Thyroid gland (tissue), 4 donors: ENCODE results near the gene CFI. TPM values are rescaled to one million over a fixed set of nuclear protein-coding genes. Genes with fewer than 3 reads are reported as not detected.
"Not testable (repeated sequence)": the region's sequence is repeated elsewhere in the genome, so short reads cannot be mapped to it uniquely, and the experiment has no call there.

ENCODE experiments used
- DNase-seq, 2 donors: peaks; one replicate each; pipeline ENCODE4 v3.0.0-alpha.2; 2019
- H3K27ac ChIP-seq, 3 donors: fragments of 200-600 bp; sonication (generic); 1 replicate in 2 of 3; 2 replicates in 1 of 3; pipeline ENCODE4 v1.5.1; 2016 to 2019; ENCODE audit warnings: mild to moderate bottlenecking in 1 of 3, moderate library complexity in 1 of 3
- H3K27me3 ChIP-seq: fragments of 200-600 bp; sonication (generic); one replicate; pipeline ENCODE4 v1.5.1; 2019
- H3K36me3 ChIP-seq, 2 donors: fragments of 200-600 bp; sonication (generic); one replicate each; pipeline ENCODE4 v1.5.1; 2016 to 2019
- H3K4me1 ChIP-seq, 2 donors: fragments of 200-600 bp; sonication (generic); one replicate each; pipeline ENCODE4 v1.5.1; 2017 to 2019
- H3K4me3 ChIP-seq, 3 donors: fragments of 200-600 bp; sonication (generic); replicated peaks in 1 of 3; 1 replicate in 2 of 3; 2 replicates in 1 of 3; pipeline ENCODE4 v1.5.1; 2016; ENCODE audit warnings: mild to moderate bottlenecking in 1 of 3
- H3K9me3 ChIP-seq: fragments of 200-600 bp; sonication (generic); one replicate; pipeline ENCODE4 v1.5.1; 2017
- CTCF ChIP-seq, 6 experiments: fragments of 200-600 bp in 3 of 6; fragments of 450-650 bp in 3 of 6; sonication (generic) in 3 of 6; IDR thresholded peaks; one replicate each; pipeline ENCODE4 v1.5.1; 2016 to 2019; ENCODE audit warnings: antibody characterized with exemption in 6 of 6, mild to moderate bottlenecking in 2 of 6, inconsistent platforms in 1 of 6, moderate library complexity in 1 of 6
- POLR2A ChIP-seq, 2 donors: fragments of 450-650 bp; IDR thresholded peaks; one replicate each; pipeline ENCODE4 v1.6.1; 2017; ENCODE audit warnings: antibody characterized with exemption in 2 of 2, mild to moderate bottlenecking in 2 of 2, moderate library complexity in 1 of 2
- WGBS, 2 donors: methylation state at CpG; one replicate each; pipeline ENCODE4 v1.1.5; 2017; 5-methylcytosine and 5-hydroxymethylcytosine counted together
- intact Hi-C: fragments of 100-400 bp; cut with DNase I; formaldehyde crosslinking; loops from one replicate; pipeline ENCODE4 v1.15.1; 2023
- total RNA-seq, 4 donors: library from RNA; depleted of rRNA; stranded (reverse); fragments of >200 nt; gene quantifications; one replicate each; pipeline ENCODE4 v1.2.3, GENCODE V29; 2016

The CFI gene
- total RNA-seq, 4 donors from 2014 or later = 21.2 to 58.5 (median 28.3) TPM

GRCh38 chr4:109786846-109787245 is 15.0 kb downstream of the CFI start:
- TF ChIP-seq CTCF (IDR thresholded peaks at IDR 0.05) = no peak
- no peak for TF ChIP-seq POLR2A (IDR thresholded peaks at IDR 0.05)
- no peak overlapping the region for H3K4me3 ChIP-seq
- no peak for DNase-seq
- no peaks in the 10 kb centered on the region for H3K27me3 ChIP-seq
- 74 to 80% methylated on average over 1 of the region's 1 CpG for WGBS, 2 donors
- no peaks in the 10 kb centered on the region for H3K36me3 ChIP-seq
- H3K9me3 ChIP-seq = no peaks in the 10 kb centered on the region
- intact Hi-C loops = no loop called here
- no peaks in the 10 kb centered on the region for H3K4me1 ChIP-seq
- no peak overlapping the region for H3K27ac ChIP-seq

- H3K36me3 ChIP-seq, intact Hi-C loops, H3K27me3 ChIP-seq, H3K4me3 ChIP-seq, H3K27ac ChIP-seq, H3K4me1 ChIP-seq, H3K9me3 ChIP-seq, DNase-seq: not testable (repeated sequence)
- WGBS, 2 donors = 91 to 93% methylated on average over 2 of the region's 2 CpGs
These were observed 19.7 kb downstream of the CFI start for GRCh38 chr4:109782092-109782491.

GRCh38 chr4:109764789-109765402 is 36.9 kb downstream of the CFI start:
- intact Hi-C loops = no loop called here
- no peaks in the 10 kb centered on the region for H3K9me3 ChIP-seq
- WGBS, 2 donors = 53 to 65% methylated on average over 5 of the region's 5 CpGs
- H3K27ac ChIP-seq = no peak overlapping the region
- H3K4me3 ChIP-seq = no peak overlapping the region
- TF ChIP-seq CTCF (IDR thresholded peaks at IDR 0.05) (no peak), POLR2A (IDR thresholded peaks at IDR 0.05) (no peak)
- H3K4me1 ChIP-seq = no peaks in the 10 kb centered on the region
- no peak for DNase-seq
- H3K36me3 ChIP-seq = no peaks in the 10 kb centered on the region
- H3K27me3 ChIP-seq = no peaks in the 10 kb centered on the region

- intact Hi-C loops = no loop called here
- Histone ChIP-seq H3K36me3 (no peaks in the 10 kb centered on the region), H3K27ac (no peak overlapping the region), H3K27me3 (no peaks in the 10 kb centered on the region), H3K9me3 (no peaks in the 10 kb centered on the region), H3K4me3 (no peak overlapping the region), H3K4me1 (no peaks in the 10 kb centered on the region)
- TF ChIP-seq CTCF (IDR thresholded peaks at IDR 0.05) = no peak
- no peak for TF ChIP-seq POLR2A (IDR thresholded peaks at IDR 0.05)
- 79 to 87% methylated on average over 2 of the region's 2 CpGs for WGBS, 2 donors
- no peak for DNase-seq
These were observed 37.4 kb downstream of the CFI start for GRCh38 chr4:109764376-109764775.

- 79 to 93% methylated on average over 2 of the region's 2 CpGs for WGBS, 2 donors
- H3K4me1 ChIP-seq = no peaks in the 10 kb centered on the region
- H3K9me3 ChIP-seq = no peaks in the 10 kb centered on the region
- H3K27me3 ChIP-seq = no peaks in the 10 kb centered on the region
- H3K36me3 ChIP-seq = no peaks in the 10 kb centered on the region
- TF ChIP-seq CTCF (IDR thresholded peaks at IDR 0.05) (no peak), POLR2A (IDR thresholded peaks at IDR 0.05) (no peak)
- DNase-seq = no peak
- H3K27ac ChIP-seq = no peak overlapping the region
- intact Hi-C loops = no loop called here
- no peak overlapping the region for H3K4me3 ChIP-seq
These were observed 41.1 kb downstream of the CFI start for GRCh38 chr4:109760682-109761081.

- 77 to 83% methylated on average over 3 of the region's 3 CpGs for WGBS, 2 donors
- TF ChIP-seq CTCF (IDR thresholded peaks at IDR 0.05) (no peak), POLR2A (IDR thresholded peaks at IDR 0.05) (no peak)
- H3K9me3 ChIP-seq = no peaks in the 10 kb centered on the region
- H3K27ac ChIP-seq = no peak overlapping the region
- no peak overlapping the region for H3K4me3 ChIP-seq
- H3K27me3 ChIP-seq = no peaks in the 10 kb centered on the region
- H3K36me3 ChIP-seq = no peaks in the 10 kb centered on the region
- intact Hi-C loops = no loop called here
- no peak for DNase-seq
- no peaks in the 10 kb centered on the region for H3K4me1 ChIP-seq
These were observed 46.1 kb downstream of the CFI start for GRCh38 chr4:109755656-109756055.
